GM21723 (cell line): ENCODE measurements around the gene STX8.
"Not testable (repeated sequence)": the region's sequence is repeated elsewhere in the genome, so short reads cannot be mapped to it uniquely, and the experiment has no call there.

ENCODE experiments used
- ATAC-seq: cut with Tn5 transposase; IDR thresholded peaks from one replicate; pipeline ENCODE4 v1.9.1; 2021; ENCODE audit warnings: mild to moderate bottlenecking, moderate library complexity; ENCODE audit not compliant: unreplicated experiment

STX8 gene

GRCh38 chr17:9271989-9272388 lies 303.6 kb downstream of the STX8 start:
- no peak for ATAC-seq

DNA sequence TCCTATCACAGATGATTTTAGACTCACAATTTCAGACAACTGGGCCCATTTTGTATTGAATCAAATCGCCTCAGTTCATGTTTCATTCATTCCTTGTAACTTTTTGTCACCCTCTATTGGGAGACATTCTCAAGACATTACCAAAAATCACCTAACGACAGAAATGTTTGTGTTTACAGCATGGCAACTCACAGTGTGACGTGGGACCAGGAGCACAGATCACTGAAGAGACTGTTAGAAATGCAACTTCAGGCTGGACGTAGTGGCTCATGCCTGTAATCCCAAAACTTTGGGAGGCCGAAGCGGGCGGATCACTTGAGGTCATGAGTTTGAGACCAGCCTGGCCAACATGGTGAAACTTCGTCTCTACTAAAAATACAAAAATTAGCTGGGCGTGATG lies 304.7 kb downstream of the STX8 start:
- no peak for ATAC-seq

- ATAC-seq, result no peak
Measured at GRCh38 chr17:9269350-9270035, 306.1 kb downstream of the STX8 start.

GRCh38 chr17:9268546-9268945 lies 307.1 kb downstream of the STX8 start:
- no peak for ATAC-seq

GRCh38 chr17:9266697-9267117 lies 308.9 kb downstream of the STX8 start:
- ATAC-seq, result no peak

GRCh38 chr17:9266031-9266680 lies 309.5 kb downstream of the STX8 start:
- ATAC-seq, result no peak

GRCh38 chr17:9261081-9262012 lies 314.3 kb downstream of the STX8 start:
- no peak for ATAC-seq

GRCh38 chr17:9259419-9259818 lies 316.2 kb downstream of the STX8 start:
- no peak for ATAC-seq

GRCh38 chr17:9258115-9259015 lies 317.3 kb downstream of the STX8 start:
- no peak for ATAC-seq

- ATAC-seq, result not testable (repeated sequence)
Measured at GRCh38 chr17:9257630-9257965, 318.0 kb downstream of the STX8 start.

GRCh38 chr17:9256751-9257629 lies 318.6 kb downstream of the STX8 start:
- no peak for ATAC-seq

DNA sequence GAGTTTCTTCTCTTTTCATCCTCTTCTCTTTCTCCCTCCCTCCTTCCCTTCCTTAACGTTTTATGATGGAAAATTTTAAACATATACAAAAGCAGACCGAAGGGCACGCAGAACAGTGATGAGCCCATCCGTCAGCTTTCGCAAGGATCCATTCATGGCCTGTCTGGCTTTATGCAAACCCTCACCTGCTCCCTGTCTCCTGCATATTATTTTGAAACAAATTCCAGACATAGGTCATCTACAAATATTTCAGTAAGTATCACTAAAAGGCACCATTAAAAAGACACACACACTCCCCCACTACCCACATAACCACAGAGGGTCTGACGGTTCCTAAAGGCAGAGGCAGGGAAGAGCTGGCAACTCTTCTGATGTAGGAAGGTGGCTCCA lies 319.3 kb downstream of the STX8 start:
- no peak for ATAC-seq

DNA sequence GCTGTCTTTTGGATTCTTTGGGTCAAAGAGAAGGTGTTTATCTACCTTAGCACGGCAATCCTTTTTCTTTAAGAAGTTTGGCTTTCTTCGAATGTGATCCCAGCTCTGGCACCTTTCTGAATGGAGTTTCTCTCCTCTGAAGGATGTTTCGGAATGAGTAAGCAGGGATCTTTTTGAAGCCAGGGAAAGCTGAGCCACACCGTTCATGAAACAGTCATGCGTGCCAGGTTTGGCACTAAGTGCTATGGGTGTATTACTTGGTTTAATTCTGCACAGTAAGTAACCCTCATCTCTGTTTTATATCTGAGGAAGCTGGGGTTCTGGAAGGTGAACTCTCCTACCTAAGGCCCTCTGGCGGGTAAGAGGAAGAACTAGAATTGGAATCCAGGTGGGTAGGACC lies 319.8 kb downstream of the STX8 start:
- no peak for ATAC-seq

DNA sequence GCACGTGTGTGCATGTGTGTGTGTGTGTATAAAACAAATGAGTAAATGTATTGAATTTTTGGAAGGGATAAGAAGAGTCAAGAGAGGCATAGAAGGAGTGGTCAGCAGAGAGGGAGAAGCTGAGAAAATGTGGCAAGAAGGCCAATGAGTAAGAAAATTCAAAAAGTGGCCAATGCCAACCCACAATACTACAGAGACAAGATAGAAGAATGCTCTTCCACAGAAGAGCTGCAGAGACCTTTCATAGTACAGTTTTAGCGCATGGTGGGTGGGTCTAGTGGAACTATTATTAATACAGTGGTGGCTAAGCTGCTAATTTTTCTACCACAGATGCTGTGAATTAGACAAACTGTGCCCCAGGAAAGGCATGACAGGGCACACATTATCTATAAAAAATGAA lies 320.8 kb downstream of the STX8 start:
- no peak for ATAC-seq

- ATAC-seq, result no peak
Measured at GRCh38 chr17:9253308-9253707, 322.3 kb downstream of the STX8 start.

DNA sequence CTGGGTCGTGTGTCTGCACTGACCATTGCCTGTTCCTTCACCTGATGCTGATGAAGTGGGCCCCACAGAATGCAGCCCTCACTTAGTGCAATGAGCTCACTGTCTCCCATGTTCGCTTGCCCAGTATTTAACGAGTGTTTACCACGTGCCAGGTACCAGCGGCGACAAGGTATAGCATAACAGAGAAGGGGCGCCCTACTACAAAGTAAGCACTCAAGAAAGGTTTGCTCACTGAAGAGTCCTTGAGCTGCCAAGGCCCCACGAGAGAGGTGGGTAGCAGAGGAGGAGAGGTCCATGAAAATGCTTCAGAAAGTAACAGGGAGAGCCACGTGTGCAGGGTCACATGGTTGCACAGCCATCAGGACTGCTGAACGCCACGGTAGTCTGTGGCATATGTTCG lies 324.3 kb downstream of the STX8 start:
- ATAC-seq, result no peak

DNA sequence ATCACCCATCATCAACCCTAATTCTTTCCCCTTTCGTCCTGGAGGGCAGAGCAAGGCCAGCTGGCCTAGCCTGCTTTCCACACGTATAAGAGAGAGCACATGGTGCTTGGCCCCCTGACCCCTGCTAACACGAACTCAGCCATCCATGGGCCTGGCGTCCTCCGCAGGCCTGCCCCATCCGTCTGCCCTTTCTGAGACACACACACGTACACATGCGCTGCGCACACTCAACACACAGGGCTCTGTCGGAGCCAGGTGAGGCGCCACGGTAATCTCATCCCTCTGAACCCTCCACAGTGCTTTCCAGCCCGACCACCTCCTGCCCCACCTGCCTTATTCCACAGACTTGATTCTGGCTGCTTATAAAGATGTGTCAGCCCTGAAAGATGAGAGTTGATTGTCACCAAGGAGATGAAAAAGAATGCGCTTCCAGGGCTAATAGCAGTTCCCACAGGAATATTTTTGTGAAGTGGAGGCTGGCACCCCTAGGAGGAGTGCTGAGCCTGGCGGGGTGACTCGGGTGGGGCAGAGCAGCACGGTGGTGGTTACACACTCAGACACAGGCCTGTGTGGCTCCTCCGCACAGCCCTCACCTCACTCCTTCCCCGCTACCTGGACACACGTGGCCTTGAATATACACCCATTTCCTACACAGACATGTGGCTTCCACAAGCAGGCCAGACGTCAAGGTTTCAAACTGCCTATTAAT lies 326.2 kb downstream of the STX8 start:
- no peak for ATAC-seq

GRCh38 chr17:9247401-9247938 lies 328.1 kb downstream of the STX8 start:
- ATAC-seq, result no peak
